Fibroblast of skin of left biceps (primary cell): ENCODE measurements around the gene COPB1.
A peak's percentile ranks its signal among the peaks of the same experiment; 100 is the strongest.

Experiments used
- DNase-seq, 2 experiments: peaks; one replicate each; pipeline ENCODE4 v3.0.0-alpha.2; 2013; ENCODE audit warnings: low read depth in 2 of 2

Gene COPB1

GRCh38 chr11:14506532-14506931 is 6.9 kb upstream of the COPB1 start:
- no peak for DNase-seq

GRCh38 chr11:14503023-14503422 is 3.4 kb upstream of the COPB1 start:
- no peak for DNase-seq

- DNase-seq, result no peak
Measured at GRCh38 chr11:14502039-14502438, 2.4 kb upstream of the COPB1 start.

GRCh38 chr11:14500181-14500651 is 605 bp upstream of the COPB1 start:
- DNase-seq, result no peak

GRCh38 chr11:14499178-14499559 is 442 bp downstream of the COPB1 start:
- no peak for DNase-seq

- DNase-seq, result no peak
Measured at GRCh38 chr11:14480716-14481115, 18.9 kb downstream of the COPB1 start.

- DNase-seq, result no peak
Measured at GRCh38 chr11:14471127-14471526, 28.5 kb downstream of the COPB1 start.

GRCh38 chr11:14463623-14464022 is 36.0 kb downstream of the COPB1 start:
- DNase-seq, result no peak

GRCh38 chr11:14460147-14460546 is 39.5 kb downstream of the COPB1 start:
- no peak for DNase-seq

GRCh38 chr11:14458377-14458776 is 41.2 kb downstream of the COPB1 start:
- DNase-seq, result no peak

- DNase-seq, result no peak
Measured at GRCh38 chr11:14455648-14456430, 43.8 kb downstream of the COPB1 start.

- DNase-seq, result no peak
Measured at GRCh38 chr11:14454861-14455632, 44.6 kb downstream of the COPB1 start.

GRCh38 chr11:14451825-14452224 is 47.8 kb downstream of the COPB1 start:
- DNase-seq, result no peak

- DNase-seq, result no peak
Measured at GRCh38 chr11:14449302-14449714, 50.3 kb downstream of the COPB1 start.

- DNase-seq, result no peak
Measured at GRCh38 chr11:14448240-14448639, 51.4 kb downstream of the COPB1 start.

GRCh38 chr11:14446701-14447169 is 52.9 kb downstream of the COPB1 start:
- peak; percentile 63 to 65 for DNase-seq

- DNase-seq, result no peak
Measured at GRCh38 chr11:14445542-14446530, 53.8 kb downstream of the COPB1 start.

- no peak for DNase-seq
Measured at GRCh38 chr11:14444441-14445189, 55.0 kb downstream of the COPB1 start.

- no peak for DNase-seq
Measured at GRCh38 chr11:14443638-14444037, 56.0 kb downstream of the COPB1 start.

GRCh38 chr11:14435717-14436512 is 63.7 kb downstream of the COPB1 start:
- no peak for DNase-seq
